LNCAP (cell line): ENCODE data around the gene BCL11A.

ENCODE experiments used
- CTCF ChIP-seq: fragments of 450-650 bp; IDR thresholded peaks from 2 replicates; pipeline ENCODE4 v1.5.1; 2017; ENCODE audit warnings: mild to moderate bottlenecking

The BCL11A gene

GRCh38 chr2:60515721-60516226 is 37.7 kb downstream of the BCL11A start:
- no peak for TF ChIP-seq CTCF

GRCh38 chr2:60513996-60514395 is 39.5 kb downstream of the BCL11A start:
- TF ChIP-seq CTCF: no peak

- TF ChIP-seq CTCF: no peak
Observed at GRCh38 chr2:60513191-60513590, 40.3 kb downstream of the BCL11A start.

GRCh38 chr2:60512641-60513040 is 40.8 kb downstream of the BCL11A start:
- TF ChIP-seq CTCF: no peak

GRCh38 chr2:60512062-60512622 is 41.3 kb downstream of the BCL11A start:
- TF ChIP-seq CTCF: no peak

GRCh38 chr2:60510713-60511112 is 42.7 kb downstream of the BCL11A start:
- no peak for TF ChIP-seq CTCF

GRCh38 chr2:60509066-60509465 is 44.4 kb downstream of the BCL11A start:
- no peak for TF ChIP-seq CTCF
